ENCODE results near the gene SORD.
A peak's percentile ranks its signal among the peaks of the same experiment; 100 is the strongest.
"Not testable (repeated sequence)": the region's sequence is repeated elsewhere in the genome, so short reads cannot be mapped to it uniquely, and the experiment has no call there.

Gene SORD

DNA sequence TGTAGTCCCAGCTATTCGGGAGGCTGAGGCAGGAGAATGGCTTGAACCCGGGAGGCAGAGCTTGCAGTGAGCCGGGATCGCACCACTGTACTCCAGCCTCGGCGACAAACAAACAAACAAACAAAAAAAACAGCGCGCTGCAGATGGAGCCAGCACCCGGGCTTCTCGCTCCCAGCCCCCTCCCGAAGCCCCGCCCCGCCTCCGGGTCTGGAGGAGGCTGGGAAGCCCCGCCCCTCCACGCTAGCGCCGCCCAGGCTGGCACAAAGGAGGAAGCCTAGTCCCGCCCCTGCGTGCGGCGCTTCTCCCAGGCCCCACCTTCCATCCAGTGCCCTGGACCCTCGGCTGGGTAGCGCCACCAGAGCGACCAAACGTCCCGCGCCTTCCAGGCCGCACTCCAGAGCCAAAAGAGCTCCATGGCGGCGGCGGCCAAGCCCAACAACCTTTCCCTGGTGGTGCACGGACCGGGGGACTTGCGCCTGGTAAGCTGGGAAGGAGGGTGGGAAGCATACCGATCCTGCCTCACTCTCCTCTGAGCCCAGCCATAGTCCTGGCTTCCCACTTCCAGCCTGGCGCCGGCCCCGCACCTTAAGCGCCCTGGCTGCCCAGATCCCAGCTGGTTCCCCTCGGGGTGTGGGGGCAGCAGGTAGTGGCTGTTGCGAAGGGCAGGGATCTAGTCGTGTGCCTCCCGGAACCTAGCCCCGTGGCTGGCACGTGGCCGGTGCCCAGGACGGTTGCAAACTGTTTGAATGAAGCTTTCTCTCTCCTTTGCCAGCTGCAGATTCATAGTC is at the start of gene SORD:
TSS of gene SORD (plus strand) at position 325 of the 788 bp plus-strand sequence. CDS start at position 414, 89 bp downstream.
- DNase-seq = peak; percentile 96

GRCh38 chr15:44976183-44976582 is 46.8 kb upstream of the SORD start:
- not testable (repeated sequence) for DNase-seq

- not testable (repeated sequence) for DNase-seq
Measured at GRCh38 chr15:44977781-44978180, 45.2 kb upstream of the SORD start.

DNA sequence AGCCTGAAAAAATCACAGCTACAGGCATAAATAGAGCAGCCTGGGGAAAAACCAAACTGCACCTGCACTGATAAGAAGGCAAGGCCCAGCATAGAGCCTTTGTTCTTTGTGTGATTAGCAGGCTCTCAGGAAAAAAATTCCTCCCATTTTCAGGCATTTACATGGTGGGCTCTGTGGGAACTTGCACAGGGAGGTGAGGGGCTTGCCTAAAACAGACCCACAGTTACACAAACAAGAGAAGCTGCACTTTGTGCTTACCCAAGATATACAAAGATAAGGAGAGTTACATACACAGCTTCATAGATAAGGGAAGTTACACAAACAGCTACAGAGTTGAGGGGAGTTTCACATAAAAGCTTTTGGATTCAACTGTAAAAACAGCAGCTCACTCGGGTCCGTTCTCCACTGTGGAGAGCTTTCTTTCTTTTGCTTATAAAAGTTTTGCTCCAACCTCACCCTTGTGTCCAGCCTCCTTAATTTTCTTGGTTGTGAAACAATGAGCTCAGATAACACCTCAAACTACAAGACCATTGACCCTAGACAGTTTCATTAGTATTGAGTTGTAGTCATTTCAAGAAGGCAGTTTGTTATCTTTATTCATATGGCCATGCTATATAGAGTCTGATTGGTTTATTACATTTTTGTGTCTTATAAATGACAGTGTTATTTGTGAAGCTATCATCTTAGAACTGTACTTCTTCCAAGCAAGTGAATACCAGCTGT is 43.2 kb upstream of the SORD start:
- DNase-seq = not testable (repeated sequence)

- DNase-seq = not testable (repeated sequence)
Measured at GRCh38 chr15:44984144-44984543, 38.9 kb upstream of the SORD start.

- not testable (repeated sequence) for DNase-seq
Measured at GRCh38 chr15:44986346-44987055, 36.5 kb upstream of the SORD start.

DNA sequence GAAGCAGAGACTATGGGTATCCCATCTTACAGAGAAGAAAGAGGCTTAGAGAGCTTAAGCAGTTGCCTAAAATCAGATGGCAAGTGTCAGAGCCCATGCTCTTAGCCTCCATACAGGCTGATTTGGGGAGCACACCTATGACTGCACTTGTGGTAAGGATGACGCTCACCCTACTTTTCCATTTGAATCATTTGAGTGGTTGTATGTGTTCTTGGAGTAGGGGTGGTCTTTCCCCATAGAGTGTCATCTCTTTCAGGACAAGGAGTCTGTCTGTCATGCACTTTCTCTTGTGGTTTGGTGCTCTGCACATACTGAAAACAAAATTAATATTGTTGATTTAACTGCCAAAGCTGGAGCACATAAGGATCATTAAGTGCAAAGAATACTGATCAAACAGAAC is 35.3 kb upstream of the SORD start:
- not testable (repeated sequence) for DNase-seq

DNA sequence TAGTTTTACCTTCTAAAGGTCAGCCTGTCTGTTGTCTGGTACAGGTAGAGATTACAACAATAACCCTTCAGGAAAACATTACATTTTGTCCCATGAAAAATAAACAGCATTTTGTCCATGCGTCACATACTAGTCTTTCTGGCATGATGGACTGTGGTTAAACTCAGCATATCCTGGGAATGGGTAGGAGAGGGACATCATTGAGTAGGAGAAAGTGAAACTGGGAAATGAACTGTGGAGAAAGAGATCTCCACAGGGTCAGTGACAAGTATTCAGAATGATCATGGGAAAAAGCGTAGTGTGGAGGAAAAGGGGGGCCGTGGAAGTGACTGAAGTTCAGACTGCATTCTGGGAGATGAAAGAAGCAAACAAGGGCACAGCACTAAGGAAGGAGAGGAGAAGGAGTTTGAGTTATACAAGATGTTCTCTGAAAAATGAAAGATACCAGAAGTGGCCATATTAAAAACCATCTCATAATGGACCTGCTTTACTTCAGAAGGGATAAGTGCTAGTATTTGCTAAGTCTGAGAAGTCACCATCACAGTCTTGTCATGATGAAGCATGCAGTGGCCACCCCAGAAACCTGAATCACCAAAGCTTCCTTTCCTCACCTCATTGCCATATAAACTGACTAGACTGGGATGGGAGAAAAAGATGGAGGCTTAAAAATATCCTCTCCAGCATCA is 34.7 kb upstream of the SORD start:
- DNase-seq = not testable (repeated sequence)

- not testable (repeated sequence) for DNase-seq
Measured at GRCh38 chr15:44988870-44989219, 34.1 kb upstream of the SORD start.

DNA sequence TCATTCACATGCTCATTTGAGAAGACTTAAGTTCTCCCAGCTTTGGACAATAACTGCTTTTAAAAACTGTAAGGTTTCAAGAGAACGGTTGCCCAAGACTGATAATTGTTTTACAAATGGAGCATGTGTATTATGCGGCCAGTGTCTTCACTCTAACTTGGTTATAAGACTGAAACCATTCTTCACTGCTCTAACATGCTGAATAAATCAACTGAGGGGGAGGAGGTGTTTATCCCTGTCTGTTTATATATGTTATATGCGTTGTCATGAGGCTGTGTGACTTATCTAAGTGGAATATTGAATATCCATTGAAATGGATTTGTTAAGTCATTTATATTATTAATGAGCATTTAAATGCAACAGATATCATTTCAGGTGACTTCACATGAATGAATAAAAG is 25.4 kb upstream of the SORD start:
- DNase-seq = not testable (repeated sequence)

DNA sequence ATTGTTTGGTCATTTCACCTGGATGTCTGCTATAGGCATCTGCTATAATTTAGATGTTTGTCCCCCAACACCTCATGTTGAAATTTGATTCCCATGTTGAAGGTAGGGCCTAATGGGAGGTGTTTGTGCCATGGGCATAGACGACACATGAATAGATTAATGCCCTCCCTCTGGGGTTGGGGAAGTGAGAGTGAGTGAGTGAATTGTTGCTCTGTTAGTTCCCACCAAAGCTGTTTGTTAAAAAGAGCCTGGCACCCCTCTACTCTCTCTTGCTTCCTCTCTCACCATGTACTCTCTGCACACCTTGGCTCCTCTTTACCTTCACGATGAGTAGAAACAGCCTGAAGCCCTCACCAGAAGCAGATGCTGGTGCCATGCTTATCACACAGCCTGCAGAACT is 23.9 kb upstream of the SORD start:
- DNase-seq = no peak

GRCh38 chr15:45001180-45001579 is 21.8 kb upstream of the SORD start:
- DNase-seq = not testable (repeated sequence)

GRCh38 chr15:45003731-45004410 is 19.1 kb upstream of the SORD start:
- not testable (repeated sequence) for DNase-seq

DNA sequence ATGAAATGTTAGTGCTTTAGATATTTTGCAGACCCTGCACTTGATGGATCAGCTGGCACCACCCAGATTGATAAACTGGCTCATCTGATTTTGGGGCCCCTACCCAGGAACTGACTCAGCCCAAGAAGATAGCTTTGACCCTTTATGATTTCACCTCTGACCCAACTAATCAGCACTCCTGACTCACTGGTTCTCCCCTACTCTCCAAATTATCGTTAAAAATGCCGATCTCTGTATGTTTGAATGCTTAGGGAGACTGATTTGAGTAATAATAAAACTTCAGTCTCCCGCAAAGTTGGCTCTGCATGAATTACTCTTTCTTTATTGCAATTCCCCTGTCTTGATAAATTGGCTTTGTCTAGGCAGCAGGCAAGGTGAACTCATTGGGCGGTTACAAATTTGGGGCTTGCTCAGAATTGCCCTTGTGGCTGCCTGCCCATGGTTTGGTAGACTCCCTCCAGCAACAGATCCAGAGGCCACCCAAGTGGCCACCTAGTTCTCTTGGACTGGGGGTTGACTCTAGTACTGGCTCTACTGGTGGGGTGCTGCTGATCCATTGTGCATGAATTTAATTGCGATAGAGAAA is 18.3 kb upstream of the SORD start:
- not testable (repeated sequence) for DNase-seq

DNA sequence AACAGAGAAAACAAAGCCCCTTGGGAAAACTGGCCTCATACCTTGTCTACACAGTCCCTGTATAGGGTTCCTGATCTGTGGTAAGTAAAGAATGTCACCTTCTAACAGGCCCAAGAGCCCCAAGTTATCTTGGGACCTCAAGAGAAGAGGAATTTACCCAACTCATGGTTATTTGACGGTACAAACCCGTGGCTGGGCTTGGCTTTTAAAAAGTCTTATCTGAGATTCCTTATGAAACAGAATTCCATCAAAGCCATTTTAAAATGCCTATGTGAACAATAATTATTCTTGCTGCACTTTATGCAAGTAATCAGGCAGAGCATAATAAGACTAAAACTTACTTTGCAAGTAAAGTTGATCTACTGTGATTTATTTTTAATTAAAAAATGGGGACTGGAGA is 13.9 kb upstream of the SORD start:
- DNase-seq = no peak

DNA sequence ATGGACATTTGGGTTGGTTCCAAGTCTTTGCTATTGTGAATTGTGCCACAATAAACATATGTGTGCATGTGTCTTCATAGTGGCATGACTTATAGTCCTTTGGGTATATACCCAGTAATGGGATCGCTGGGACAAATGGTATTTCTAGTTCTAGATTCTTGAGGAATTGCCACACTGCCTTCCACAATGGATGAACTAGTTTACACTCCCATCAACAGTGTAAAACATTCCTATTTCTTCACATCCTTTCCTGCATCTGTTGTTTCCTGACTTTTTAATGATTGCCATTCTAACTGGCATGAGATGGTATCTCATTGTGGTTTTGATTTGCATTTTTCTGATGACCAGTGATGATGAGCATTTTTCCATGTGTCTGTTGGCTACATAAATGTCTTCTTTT is 7.9 kb upstream of the SORD start:
- not testable (repeated sequence) for DNase-seq

DNA sequence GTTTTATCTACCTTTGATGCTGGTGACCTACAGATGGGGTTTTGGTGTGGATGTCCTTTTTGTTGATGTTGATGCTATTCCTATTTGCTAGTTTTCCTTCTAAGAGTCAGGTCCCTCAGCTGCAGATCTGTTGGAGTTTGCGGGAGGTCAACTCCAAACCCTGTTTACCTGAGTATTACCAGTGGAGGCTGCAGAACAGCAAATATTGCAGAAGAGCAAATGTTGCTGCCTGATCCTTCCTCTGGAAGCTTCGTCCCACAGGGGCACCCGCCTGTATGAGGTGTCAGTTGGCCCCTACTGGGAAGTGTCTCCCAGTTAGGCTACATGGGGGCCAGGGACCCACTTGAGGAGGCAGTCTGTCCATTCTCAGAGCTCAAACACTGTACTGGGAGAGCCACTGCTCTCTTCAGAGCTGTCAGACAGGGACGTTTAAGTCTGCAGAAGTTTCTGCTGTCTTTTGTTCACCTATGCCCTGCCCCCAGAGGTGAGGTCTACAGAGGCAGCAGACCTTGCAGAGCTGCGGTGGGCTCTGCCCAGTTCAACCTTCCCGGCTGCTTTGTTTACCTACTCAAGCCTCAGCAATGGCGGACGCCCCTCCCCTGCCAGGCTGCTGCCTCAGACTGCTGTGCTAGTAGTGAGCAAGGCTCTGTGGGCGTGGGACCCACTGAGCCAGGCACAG is 2.6 kb upstream of the SORD start:
- not testable (repeated sequence) for DNase-seq

DNA sequence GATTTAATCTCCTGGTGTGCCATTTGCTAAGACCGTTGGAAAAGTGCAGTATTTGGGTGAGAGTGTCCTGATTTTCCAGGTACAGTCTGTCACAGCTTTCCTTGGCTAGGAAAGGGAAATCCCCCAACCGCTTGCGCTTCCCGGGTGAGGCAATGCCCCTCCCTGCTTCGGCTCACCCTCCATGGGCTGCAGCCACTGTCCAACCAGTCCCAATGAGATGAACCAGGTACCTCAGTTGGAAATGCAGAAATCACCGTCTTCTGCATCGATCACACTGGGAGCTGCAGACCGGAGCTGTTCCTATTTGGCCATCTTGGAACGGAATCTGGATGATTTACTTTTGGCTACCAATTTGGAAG is 2.1 kb upstream of the SORD start:
- not testable (repeated sequence) for DNase-seq

GRCh38 chr15:45021348-45021747 is 1.6 kb upstream of the SORD start:
- no peak for DNase-seq

DNA sequence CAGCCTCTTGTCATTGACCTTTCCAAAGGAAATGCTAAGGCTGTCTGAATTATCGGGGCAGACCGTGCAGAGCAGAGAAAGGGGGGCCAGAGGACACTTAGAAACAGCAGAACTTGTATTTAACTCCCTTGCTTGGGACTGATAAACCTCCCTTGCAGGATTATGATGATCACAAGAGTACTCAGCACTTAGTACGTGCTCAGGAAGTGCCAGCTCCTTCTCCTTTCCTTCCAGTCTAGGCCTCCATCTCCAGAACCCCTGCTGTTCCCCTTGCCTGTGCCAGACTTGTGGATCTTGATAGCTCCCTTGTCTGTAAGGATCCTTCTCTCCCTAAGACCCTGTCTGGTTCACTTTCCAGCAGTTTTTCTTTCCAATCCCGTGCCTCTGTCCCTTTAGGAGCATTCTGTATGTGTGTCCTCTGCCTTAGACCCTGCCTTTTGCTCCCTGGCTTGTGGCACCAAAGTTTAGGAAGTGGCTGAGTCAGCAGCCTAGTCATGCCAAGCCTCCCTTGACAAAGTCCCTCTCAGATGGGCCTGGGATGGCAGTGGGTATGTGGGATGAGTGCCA is 747 bp downstream of the SORD start:
- no peak for DNase-seq

DNA sequence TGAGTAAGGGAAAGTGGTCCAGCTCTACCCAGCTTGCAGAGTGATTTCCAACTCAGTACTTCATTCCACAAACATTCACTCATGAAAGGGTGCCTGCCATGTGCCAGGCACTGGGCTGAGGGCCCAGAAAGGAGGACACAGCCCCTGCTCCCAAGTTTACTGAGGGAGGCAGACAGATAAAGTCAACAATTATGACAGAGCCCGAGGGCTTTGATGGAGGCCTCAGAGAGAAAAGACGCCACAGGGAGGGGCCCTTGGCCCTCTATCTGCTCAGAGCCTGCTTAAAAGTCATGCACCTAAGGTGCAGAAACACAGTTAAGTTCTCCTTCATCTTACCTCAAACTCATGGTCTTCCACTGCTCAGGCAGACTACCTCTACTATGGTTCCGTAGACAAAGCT is 1.7 kb downstream of the SORD start:
- not testable (repeated sequence) for DNase-seq
